ENCODE data around the gene COL4A6.

COL4A6 gene

GRCh38 chrX:108216919-108217571, 221.2 kb downstream of the COL4A6 start:
- TF ChIP-seq CREB1 (IDR thresholded peaks at IDR 0.05; ENCODE audit: low read depth) (no peak), TEAD4 (IDR thresholded peaks at IDR 0.05) (no peak)

GRCh38 chrX:108216405-108216804, 221.8 kb downstream of the COL4A6 start:
- TF ChIP-seq YY1 (IDR thresholded peaks at IDR 0.05; ENCODE audit: low read depth), result no peak
- no peak for TF ChIP-seq FOXM1 (IDR thresholded peaks at IDR 0.05; ENCODE audit: borderline replicate concordance, low read depth)
- TF ChIP-seq RAD21 (IDR thresholded peaks at IDR 0.05; ENCODE audit: low read depth), result no peak
- TF ChIP-seq REST (IDR thresholded peaks at IDR 0.05; ENCODE audit: low read depth), result no peak
- TF ChIP-seq TEAD4 (IDR thresholded peaks at IDR 0.05), result no peak
- no peak for TF ChIP-seq ZBTB7A (IDR thresholded peaks at IDR 0.05; ENCODE audit: low read depth)
- no peak for TF ChIP-seq TAF1 (IDR thresholded peaks at IDR 0.05; ENCODE audit: low read depth)
- no peak for TF ChIP-seq EP300 (IDR thresholded peaks at IDR 0.05; ENCODE audit: borderline replicate concordance)
- no peak for TF ChIP-seq USF1 (IDR thresholded peaks at IDR 0.05)
- no peak for TF ChIP-seq EGR1 (IDR thresholded peaks at IDR 0.05)
- TF ChIP-seq CEBPB (IDR thresholded peaks at IDR 0.05), result no peak
- TF ChIP-seq CREB1 (IDR thresholded peaks at IDR 0.05; ENCODE audit: low read depth), result no peak
- no peak for TF ChIP-seq TCF12 (IDR thresholded peaks at IDR 0.05; ENCODE audit: low read depth)
- TF ChIP-seq NFIC (IDR thresholded peaks at IDR 0.05), result no peak
- no peak for TF ChIP-seq MAX (IDR thresholded peaks at IDR 0.05)

- TF ChIP-seq ZBTB7A (IDR thresholded peaks at IDR 0.05; ENCODE audit: low read depth), result no peak
- TF ChIP-seq CEBPB (IDR thresholded peaks at IDR 0.05), result no peak
- no peak for TF ChIP-seq FOXM1 (IDR thresholded peaks at IDR 0.05; ENCODE audit: borderline replicate concordance, low read depth)
- TF ChIP-seq EGR1 (IDR thresholded peaks at IDR 0.05), result no peak
- no peak for TF ChIP-seq TAF1 (IDR thresholded peaks at IDR 0.05; ENCODE audit: low read depth)
- no peak for TF ChIP-seq REST (IDR thresholded peaks at IDR 0.05; ENCODE audit: low read depth)
- no peak for TF ChIP-seq RAD21 (IDR thresholded peaks at IDR 0.05; ENCODE audit: low read depth)
- no peak for TF ChIP-seq MAX (IDR thresholded peaks at IDR 0.05)
- no peak for TF ChIP-seq NFIC (IDR thresholded peaks at IDR 0.05)
- no peak for TF ChIP-seq CREB1 (IDR thresholded peaks at IDR 0.05; ENCODE audit: low read depth)
- TF ChIP-seq EP300 (IDR thresholded peaks at IDR 0.05; ENCODE audit: borderline replicate concordance), result no peak
- TF ChIP-seq YY1 (IDR thresholded peaks at IDR 0.05; ENCODE audit: low read depth), result no peak
Observed at GRCh38 chrX:108211301-108211700, 226.9 kb downstream of the COL4A6 start.

GRCh38 chrX:108209006-108209554, 229.1 kb downstream of the COL4A6 start:
- TF ChIP-seq EP300 (IDR thresholded peaks at IDR 0.05; ENCODE audit: borderline replicate concordance) (no peak), CEBPB (IDR thresholded peaks at IDR 0.05) (no peak), ZBTB7A (IDR thresholded peaks at IDR 0.05; ENCODE audit: low read depth) (no peak), CREB1 (IDR thresholded peaks at IDR 0.05; ENCODE audit: low read depth) (no peak), REST (IDR thresholded peaks at IDR 0.05; ENCODE audit: low read depth) (no peak)

GRCh38 chrX:108203540-108203939, 234.7 kb downstream of the COL4A6 start:
- TF ChIP-seq CREB1 (IDR thresholded peaks at IDR 0.05; ENCODE audit: low read depth) (no peak), CEBPB (IDR thresholded peaks at IDR 0.05) (no peak), TEAD4 (IDR thresholded peaks at IDR 0.05) (no peak), ZBTB7A (IDR thresholded peaks at IDR 0.05; ENCODE audit: low read depth) (no peak), NFIC (IDR thresholded peaks at IDR 0.05) (no peak), RAD21 (IDR thresholded peaks at IDR 0.05; ENCODE audit: low read depth) (no peak), FOXM1 (IDR thresholded peaks at IDR 0.05; ENCODE audit: borderline replicate concordance, low read depth) (no peak)

Measured in Ishikawa (cell line).